Right lung (tissue), 5 donors: ENCODE results near the gene EFCAB9. TPM values are rescaled to one million over a fixed set of nuclear protein-coding genes. Genes with fewer than 3 reads are reported as not detected.
"Not testable (repeated sequence)": the region's sequence is repeated elsewhere in the genome, so short reads cannot be mapped to it uniquely, and the experiment has no call there.

Experiments
- DNase-seq, 2 donors: peaks; one replicate each; pipeline ENCODE4 v3.0.0-alpha.2; 2013
- polyA plus RNA-seq, 5 donors: library from polyadenylated mRNA; unstranded; fragments of 120-200 nt; gene quantifications; one replicate each; pipeline versions ENCODE4 v1.2.1 to v1.2.3, GENCODE V29; 2013; ENCODE audit warnings: inconsistent platforms in 1 of 5, low replicate concordance in 1 of 5; ENCODE audit not compliant: insufficient read length in 5 of 5, insufficient read depth in 1 of 5

EFCAB9 gene
- polyA plus RNA-seq, 5 donors = not detected

GRCh38 chr5:172188033-172188892 lies 5.7 kb upstream of the EFCAB9 start, which contains the start of gene STK10:
Gene STK10 (minus strand): TSS chr5:172188224. CDS start chr5:172188042, 182 bp downstream.
- DNase-seq = peak; percentile 91

GRCh38 chr5:172188893-172189692 lies 4.9 kb upstream of the EFCAB9 start:
- no peak for DNase-seq

DNA sequence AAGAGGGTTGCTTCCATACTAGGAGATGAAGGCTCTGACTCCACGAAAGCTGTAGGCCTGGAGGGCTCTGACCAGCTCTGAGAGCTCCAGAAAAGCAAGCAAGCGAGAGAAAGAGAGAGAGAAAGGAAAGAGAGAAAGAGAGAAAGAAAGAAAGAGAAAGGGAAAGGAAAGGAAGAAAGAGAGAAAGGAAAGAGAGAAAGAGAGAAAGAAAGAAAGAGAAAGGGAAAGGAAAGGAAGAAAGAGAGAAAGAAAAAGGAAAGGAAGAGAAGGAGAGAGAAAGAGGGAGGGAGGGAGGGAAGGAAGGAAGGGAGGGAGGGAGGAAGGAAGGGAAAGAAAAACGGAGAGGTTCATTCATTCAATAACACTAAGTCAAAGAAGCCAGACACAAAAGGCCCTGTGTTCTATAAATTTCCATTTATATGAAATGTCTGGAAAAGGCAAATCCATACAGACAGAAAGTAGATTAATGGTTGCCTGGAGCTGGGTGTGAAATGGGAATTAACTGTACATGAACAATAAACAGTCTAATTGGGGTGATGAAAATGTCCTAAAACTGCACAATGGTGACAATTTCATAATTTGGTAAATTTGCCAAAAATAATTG lies 4.2 kb upstream of the EFCAB9 start:
- no peak for DNase-seq

DNA sequence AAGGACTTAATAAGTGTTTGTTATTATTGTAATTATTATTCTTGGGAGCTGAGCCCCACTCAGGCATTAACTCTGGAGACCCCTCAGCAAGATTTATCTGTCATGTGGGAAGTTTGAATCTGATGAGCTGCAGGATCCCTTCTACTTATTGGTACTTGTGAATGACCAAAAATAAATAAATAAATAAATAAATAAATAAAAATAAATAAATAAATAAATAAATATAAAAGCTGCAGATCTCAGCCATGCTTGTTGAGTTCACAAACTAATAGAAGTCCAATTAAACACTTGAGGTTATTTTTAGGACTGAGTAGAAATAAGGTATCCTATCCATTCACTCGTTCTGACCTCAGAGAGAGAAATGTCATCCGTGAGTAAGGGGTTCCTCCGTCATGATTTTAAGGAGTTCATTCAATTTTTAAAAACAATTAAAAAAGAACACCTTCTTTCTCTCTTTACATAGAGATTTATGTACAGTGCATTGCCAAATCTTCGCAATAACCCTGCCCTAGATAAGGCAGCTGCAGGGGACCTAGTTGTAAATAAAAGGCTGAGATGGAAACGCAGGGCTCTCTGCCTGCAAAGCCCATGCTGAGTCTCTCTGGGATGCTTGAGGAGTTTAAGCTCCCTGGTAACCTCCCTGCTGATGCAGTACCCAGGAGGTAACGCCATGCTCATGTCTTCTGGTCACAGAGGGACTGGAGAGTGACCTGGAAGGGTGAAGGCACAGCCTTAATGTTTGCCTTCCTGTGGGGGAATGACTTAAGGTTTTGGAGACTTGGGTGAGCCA lies 1.2 kb downstream of the EFCAB9 start:
- DNase-seq = no peak

- DNase-seq = not testable (repeated sequence)
Observed at GRCh38 chr5:172197775-172198174, 3.8 kb downstream of the EFCAB9 start.

DNA sequence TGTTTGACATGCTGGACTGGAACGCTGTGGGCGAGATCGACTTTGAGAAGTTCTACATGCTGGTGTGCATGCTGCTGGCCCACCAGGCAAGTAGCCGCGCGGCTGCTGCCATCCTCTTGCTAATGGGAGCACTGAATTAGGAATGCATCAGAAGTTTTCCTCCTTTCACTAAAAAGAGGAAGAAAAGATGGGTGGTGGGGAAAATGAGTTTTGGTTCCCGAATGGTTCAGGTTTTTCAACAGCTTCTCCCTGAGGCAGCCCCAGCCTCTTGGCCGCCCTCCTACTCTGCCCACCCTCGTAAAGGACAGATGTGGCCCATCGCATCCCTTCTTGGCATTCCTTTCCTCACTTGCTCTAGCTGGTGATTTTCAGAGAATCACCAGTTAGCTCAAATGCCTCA lies 5.5 kb downstream of the EFCAB9 start:
- no peak for DNase-seq

DNA sequence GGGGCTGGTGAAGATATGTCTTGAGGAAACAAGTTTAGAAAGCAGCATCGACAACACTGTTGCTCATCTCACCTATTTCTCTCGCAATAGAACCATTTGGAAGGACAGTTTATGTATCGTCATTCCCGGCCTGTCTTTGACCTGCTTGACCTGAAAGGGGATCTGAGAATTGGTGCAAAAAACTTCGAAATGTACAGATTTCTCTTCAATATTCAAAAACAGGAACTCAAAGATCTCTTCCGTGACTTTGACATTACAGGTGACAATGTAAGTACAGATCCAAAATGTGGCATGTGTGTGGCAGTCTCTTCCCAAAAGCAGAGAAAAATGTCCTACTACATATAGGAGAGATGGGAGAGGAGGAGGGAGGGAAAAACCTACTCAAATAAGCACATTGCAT lies 6.5 kb downstream of the EFCAB9 start:
- no peak for DNase-seq

GRCh38 chr5:172205984-172206383 lies 12.0 kb downstream of the EFCAB9 start:
- DNase-seq = not testable (repeated sequence)

- DNase-seq = no peak
Observed at GRCh38 chr5:172207511-172207910, 13.5 kb downstream of the EFCAB9 start.

- no peak for DNase-seq
Observed at GRCh38 chr5:172209714-172210113, 15.7 kb downstream of the EFCAB9 start.

GRCh38 chr5:172211676-172212075 lies 17.7 kb downstream of the EFCAB9 start:
- DNase-seq = no peak

GRCh38 chr5:172213126-172213525 lies 19.2 kb downstream of the EFCAB9 start:
- DNase-seq = no peak

DNA sequence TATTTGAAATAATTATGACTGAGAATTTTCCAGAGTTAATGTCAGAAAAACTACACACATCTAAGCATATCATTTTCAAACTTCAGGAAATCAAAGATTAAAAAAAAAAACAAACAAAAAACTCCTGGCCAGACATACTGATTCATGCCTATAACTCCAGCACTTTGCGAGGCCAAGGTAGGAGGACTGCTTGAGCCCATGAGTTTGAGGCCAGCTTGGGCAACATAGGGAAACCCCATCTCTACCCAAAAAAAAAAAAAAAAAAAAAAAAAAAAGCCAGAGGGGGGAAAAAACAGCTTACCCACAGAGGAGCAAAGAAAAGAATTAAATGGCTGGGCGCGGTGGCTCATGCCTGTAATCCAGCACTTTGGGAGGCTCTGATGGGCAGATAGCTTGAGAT lies 22.4 kb downstream of the EFCAB9 start:
- no peak for DNase-seq

DNA sequence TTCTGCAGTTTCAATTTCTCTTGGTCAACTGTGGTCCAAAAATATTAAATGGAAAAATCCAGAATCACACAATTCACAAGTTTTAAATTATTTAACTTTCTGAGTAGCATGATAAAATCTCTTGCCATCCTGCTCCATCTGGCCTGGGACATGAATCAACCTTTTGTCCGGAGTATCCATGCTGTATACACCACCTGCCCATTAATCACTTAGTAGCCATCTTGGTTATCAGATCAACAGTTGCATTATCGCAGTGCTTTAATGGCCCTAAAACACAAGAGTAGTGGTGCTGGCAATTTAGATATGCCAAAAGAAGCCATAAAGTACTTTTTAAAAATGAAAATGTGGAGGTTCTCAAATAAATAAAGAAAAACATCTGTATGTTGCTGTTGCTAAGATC lies 25.3 kb downstream of the EFCAB9 start:
- DNase-seq = no peak

GRCh38 chr5:172223901-172224873 lies 30.2 kb downstream of the EFCAB9 start:
- no peak for DNase-seq

GRCh38 chr5:172224996-172225395 lies 31.0 kb downstream of the EFCAB9 start:
- DNase-seq = no peak

DNA sequence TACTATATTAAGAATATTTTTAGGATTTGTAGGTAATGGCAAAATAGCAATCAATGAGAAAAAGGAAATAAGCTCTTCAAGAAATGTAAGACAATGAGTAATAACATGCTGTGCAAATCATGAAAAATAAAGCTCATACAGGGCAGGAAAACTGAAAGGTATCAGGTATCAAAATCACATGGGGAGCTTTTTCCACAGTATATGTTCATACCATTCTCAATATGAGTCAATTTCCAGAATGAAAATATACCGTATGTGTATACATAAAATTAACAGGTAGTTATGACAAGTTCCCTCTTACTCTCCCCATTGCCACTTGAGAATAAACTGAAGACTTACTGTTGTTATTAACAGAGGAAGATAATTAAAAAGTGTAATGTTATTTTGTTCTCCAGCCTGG lies 35.9 kb downstream of the EFCAB9 start:
- no peak for DNase-seq

GRCh38 chr5:172234031-172234430 lies 40.1 kb downstream of the EFCAB9 start:
- DNase-seq = no peak

DNA sequence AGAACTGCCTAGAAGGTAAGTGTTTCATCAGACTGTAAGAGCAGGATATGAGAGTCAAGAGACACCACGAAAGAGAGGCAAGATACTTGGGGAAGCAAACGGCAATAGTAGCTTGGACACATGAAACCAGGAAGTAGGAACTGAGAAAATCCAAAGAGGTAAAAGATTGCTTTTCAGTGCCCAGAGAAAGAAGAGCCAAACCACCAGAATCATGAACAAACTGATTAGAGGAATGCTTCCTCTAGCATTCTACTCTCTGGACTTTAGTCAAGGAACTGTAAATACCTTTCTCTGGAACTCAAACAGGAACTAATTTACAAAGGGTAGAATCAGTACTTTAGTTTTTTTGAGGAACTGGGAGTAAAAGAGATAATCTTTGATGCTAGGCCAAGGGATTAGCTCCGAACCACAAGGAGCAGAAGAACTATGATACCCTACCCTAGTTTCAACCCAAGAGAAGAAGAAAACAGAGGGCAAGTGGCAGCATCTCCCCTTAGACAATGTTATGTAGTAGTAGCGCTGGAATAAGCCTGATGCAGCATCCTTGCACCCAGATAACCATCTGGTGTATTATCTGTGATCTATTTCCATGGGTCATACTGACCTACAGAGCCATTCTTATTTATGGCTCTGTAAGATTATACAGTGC lies 41.3 kb downstream of the EFCAB9 start:
- no peak for DNase-seq
